HFF-Myc (cell line): ENCODE data around the gene ATP2B3.

Experiments used
- DNase-seq: peaks from one replicate; pipeline ENCODE4 v3.0.0-alpha.2; 2011; ENCODE audit warnings: low read depth; ENCODE audit errors: extremely low read depth
- H3K4me3 ChIP-seq: replicated peaks from 2 replicates; pipeline ENCODE4 v1.5.1; 2011; ENCODE audit warnings: low read depth, mild to moderate bottlenecking, control low read depth, low read length
- TF ChIP-seq, protein P1 (sequence below): IDR thresholded peaks from 2 replicates; pipeline ENCODE4 v1.5.1; 2012; ENCODE audit warnings: mild to moderate bottlenecking, low read depth, low read length, control low read depth; ENCODE audit errors: missing control alignments

Gene ATP2B3

GRCh38 chrX:153593811-153594500 is 76.5 kb downstream of the ATP2B3 start:
- no peak overlapping the region for H3K4me3 ChIP-seq
- TF ChIP-seq, protein P1, sequence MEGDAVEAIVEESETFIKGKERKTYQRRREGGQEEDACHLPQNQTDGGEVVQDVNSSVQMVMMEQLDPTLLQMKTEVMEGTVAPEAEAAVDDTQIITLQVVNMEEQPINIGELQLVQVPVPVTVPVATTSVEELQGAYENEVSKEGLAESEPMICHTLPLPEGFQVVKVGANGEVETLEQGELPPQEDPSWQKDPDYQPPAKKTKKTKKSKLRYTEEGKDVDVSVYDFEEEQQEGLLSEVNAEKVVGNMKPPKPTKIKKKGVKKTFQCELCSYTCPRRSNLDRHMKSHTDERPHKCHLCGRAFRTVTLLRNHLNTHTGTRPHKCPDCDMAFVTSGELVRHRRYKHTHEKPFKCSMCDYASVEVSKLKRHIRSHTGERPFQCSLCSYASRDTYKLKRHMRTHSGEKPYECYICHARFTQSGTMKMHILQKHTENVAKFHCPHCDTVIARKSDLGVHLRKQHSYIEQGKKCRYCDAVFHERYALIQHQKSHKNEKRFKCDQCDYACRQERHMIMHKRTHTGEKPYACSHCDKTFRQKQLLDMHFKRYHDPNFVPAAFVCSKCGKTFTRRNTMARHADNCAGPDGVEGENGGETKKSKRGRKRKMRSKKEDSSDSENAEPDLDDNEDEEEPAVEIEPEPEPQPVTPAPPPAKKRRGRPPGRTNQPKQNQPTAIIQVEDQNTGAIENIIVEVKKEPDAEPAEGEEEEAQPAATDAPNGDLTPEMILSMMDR, result no peak
- DNase-seq, result no peak

GRCh38 chrX:153595387-153595786 is 77.9 kb downstream of the ATP2B3 start:
- TF ChIP-seq, protein P1, result no peak
- DNase-seq, result no peak
- H3K4me3 ChIP-seq, result no peak overlapping the region

DNA sequence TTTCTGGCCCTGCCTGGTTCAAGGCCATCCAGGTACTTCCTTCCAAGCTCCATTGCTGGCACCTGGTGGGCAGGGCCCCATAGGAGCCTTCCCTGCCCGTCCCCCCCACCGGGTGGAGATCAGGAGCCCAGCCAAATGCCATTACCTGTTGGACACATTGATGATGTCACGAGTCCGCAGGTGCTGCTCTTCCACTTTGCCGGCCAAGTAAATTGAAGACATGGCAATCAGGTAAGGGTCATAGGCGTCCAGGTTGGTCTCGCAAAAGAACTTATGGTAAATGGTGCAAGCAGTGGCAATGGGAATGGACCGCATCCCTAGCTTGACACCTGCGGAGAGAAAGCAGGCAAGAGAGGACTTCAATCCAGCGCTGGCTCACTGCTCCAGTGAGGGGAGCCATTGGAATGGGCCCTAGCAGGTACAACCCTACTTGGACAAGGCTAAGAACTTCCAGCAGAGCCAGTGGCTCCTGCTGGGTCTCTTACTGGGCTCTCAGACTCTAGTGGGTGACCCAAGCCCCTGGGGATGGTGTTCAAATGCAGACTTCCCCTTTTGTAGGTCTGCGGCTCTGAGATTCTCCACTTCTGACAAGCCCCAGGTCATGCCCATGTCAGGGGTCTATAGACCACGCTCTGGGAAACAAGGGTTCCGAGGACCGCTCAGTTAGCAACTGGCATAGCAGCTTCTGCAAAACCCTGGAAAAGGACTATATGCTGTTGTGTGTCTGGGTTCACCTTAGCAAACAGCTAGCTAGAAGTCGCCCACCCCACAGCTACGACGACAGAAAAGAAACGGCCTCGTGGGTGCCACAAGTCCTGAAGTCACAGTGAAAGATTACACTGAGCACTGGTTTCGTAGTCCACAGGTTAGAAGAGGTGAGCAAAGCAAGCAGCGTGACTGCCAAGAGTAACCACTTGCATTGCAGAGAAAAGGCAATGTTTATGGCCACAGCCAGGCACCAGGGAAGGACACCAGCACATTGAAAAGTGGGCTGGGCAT is 78.7 kb downstream of the ATP2B3 start:
- TF ChIP-seq, protein P1, result no peak
- no peak overlapping the region for H3K4me3 ChIP-seq
- no peak for DNase-seq

DNA sequence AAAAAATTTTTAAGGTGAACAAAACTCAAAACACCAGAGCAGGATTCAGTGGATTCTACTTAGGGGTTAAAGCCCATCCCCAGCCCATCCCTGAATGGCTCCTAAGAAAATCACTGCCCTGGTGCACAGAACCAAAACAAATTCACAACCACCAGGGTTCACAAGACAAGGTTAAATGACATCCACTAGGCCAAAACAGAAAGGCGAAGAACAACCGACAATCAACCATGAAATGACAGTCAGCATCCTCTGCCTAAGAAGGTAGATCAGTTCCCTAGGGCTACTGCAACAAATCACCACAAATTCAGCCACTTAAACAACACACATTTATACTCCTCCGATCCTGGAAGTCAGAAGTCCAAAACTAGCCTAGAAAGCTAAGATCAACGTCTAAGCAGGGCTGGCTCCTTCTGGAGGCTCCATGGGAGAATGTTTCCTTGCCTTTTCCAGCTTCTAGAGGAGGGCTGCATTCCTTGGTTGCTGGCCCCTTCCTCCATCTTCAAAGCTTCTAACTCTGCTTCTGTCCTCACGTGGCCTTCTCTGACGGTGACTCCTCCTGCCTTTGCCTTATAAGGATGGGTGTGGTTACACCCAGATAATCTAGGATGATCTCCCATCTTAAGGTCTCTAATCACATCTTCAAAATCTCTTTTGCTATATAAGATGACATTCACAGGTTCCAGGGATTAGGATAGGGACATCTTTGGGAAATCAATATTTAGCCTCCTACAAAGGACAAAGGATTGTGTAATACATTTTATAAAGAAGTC is 79.7 kb downstream of the ATP2B3 start:
- no peak overlapping the region for H3K4me3 ChIP-seq
- no peak for DNase-seq
- TF ChIP-seq, protein P1, result no peak

- TF ChIP-seq, protein P1, result no peak
- no peak for DNase-seq
- peak within 1 kb of the TSS; percentile 62 for H3K4me3 ChIP-seq
Measured at GRCh38 chrX:153598541-153599191, 81.2 kb downstream of the ATP2B3 start, which contains the start of gene CCNQ. TSS of gene CCNQ (minus strand) at chrX:153599139. CDS start at chrX:153599073, 66 bp downstream.
